Spleen (tissue), 7 donors: ENCODE data around the gene RINT1.

Experiments
- POLR2A ChIP-seq, 3 donors: fragments of 450-650 bp; IDR thresholded peaks; one replicate each; pipeline ENCODE4 v1.5.1; 2017; ENCODE audit warnings: antibody characterized with exemption in 3 of 3, mild to moderate bottlenecking in 1 of 3
- POLR2AphosphoS5 ChIP-seq, 3 donors: sonication (generic); formaldehyde crosslinking; IDR thresholded peaks; one replicate each; pipeline ENCODE4 v1.5.1; 2017; ENCODE audit warnings: antibody characterized with exemption in 3 of 3
- TF ChIP-seq, protein P1 (sequence below), 11 experiments: fragments of 200-600 bp in 7 of 11; fragments of 450-650 bp in 4 of 11; sonication (generic) in 4 of 11; IDR thresholded peaks in 8 of 11; conservative IDR thresholded peaks in 3 of 11; 1 replicate in 7 of 11; 2 replicates in 4 of 11; pipeline versions ENCODE4 v1.4.0 to v1.8.0; 2016 to 2021; ENCODE audit warnings: antibody characterized with exemption in 11 of 11, inconsistent platforms in 4 of 11, mild to moderate bottlenecking in 1 of 11
- donor health status: DM: no; HTN: no; CAD: no; lungs with moderate emphysema.
- donor health status: DM: no; HTN: no; CAD: no.
- donor health status: DM: no; HTN: no; CAD: no.

DNA sequence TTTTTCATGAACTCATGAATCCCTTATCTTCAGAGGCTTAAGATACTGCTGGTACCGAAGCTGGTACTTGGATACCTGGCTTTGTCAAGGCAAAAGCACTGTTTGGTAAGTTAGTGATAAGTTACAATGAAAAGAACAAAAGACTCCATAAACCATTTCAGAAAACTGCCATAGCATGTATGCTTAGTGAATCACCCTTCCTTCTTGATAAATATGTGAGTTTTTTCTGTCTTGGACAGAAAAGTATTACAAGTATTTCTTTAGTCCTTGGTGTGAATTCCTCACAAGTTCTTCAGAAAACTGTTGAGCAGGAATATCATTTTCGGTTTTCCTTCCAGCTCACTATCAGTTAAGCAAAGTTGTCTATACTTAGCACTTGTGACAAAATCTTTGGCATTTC is 35.5 kb upstream of the RINT1 start:
- TF ChIP-seq, protein P1, sequence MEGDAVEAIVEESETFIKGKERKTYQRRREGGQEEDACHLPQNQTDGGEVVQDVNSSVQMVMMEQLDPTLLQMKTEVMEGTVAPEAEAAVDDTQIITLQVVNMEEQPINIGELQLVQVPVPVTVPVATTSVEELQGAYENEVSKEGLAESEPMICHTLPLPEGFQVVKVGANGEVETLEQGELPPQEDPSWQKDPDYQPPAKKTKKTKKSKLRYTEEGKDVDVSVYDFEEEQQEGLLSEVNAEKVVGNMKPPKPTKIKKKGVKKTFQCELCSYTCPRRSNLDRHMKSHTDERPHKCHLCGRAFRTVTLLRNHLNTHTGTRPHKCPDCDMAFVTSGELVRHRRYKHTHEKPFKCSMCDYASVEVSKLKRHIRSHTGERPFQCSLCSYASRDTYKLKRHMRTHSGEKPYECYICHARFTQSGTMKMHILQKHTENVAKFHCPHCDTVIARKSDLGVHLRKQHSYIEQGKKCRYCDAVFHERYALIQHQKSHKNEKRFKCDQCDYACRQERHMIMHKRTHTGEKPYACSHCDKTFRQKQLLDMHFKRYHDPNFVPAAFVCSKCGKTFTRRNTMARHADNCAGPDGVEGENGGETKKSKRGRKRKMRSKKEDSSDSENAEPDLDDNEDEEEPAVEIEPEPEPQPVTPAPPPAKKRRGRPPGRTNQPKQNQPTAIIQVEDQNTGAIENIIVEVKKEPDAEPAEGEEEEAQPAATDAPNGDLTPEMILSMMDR (IDR thresholded peaks at IDR 0.05 in 8 of 11, conservative IDR thresholded peaks at IDR 0.05 in 3 of 11) = no peak
- TF ChIP-seq POLR2A (IDR thresholded peaks at IDR 0.05) (no peak), POLR2AphosphoS5 (IDR thresholded peaks at IDR 0.05) (no peak)
